ENCODE results near the gene MAP2K1. TPM values are rescaled to one million over a fixed set of nuclear protein-coding genes. Genes with fewer than 3 reads are reported as not detected.

MAP2K1 gene
- total and polyA plus RNA-seq, 2 donors from 2014 or later, result 33.1 to 49.4 TPM

GRCh38 chr15:66484539-66485112 lies 97.9 kb downstream of the MAP2K1 start:
- H3K9me3 ChIP-seq (ENCODE audit: control insufficient read depth in 2 of 3, insufficient read depth in 1 of 3, low read length in 3 of 3), result no peaks in the 10 kb centered on the region
- peaks cover 0 to 3% (median 2%) of the 10 kb centered on the region in 3 donors for H3K4me1 ChIP-seq (ENCODE audit: control insufficient read depth in 2 of 3, insufficient read depth in 2 of 3, low read depth in 1 of 3, low read length in 3 of 3)
- H3K36me3 ChIP-seq (ENCODE audit: control insufficient read depth in 2 of 3, insufficient read depth in 3 of 3, low read length in 3 of 3), result peaks cover 5 to 9% (median 7%) of the 10 kb centered on the region in 3 donors
- no peak for DNase-seq
- no peak overlapping the region for H3K9ac ChIP-seq (ENCODE audit: low read length in 3 of 3)
- H3K4me3 ChIP-seq (ENCODE audit: low read length in 3 of 3), result no peak overlapping the region
- no peak overlapping the region for H3K27ac ChIP-seq (ENCODE audit: low read depth in 2 of 2, low read length in 2 of 2)
- intact Hi-C loops (cut with DNase I), result no loop called here
- no peak for TF ChIP-seq CTCF (IDR thresholded peaks at IDR 0.05; ENCODE audit: borderline replicate concordance, extremely low read depth, insufficient read depth)
- FAIRE-seq, result no peak
- no peaks in the 10 kb centered on the region for H3K27me3 ChIP-seq (ENCODE audit: control insufficient read depth, insufficient read depth, low read length)

DNA sequence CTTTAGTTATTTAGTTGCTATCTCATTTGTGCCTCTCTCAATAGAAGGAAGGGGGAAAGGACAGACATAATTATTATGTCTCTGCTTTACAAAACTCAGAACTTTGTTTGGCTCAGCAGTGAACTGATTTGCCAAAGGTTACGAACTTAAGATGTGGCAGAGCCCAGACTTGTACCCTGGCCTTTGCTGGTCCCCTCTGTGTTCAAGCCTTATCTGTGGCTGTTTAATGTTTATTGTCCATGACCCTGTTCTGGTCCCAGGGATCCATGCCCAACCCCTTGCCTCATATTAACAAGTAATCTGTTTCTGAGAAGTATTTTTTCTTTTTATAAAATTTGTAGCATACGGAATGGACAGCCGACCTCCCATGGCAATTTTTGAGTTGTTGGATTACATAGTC lies 100.2 kb downstream of the MAP2K1 start:
- peaks cover 5 to 13% (median 7%) of the 10 kb centered on the region in 3 donors for H3K36me3 ChIP-seq (ENCODE audit: control insufficient read depth in 2 of 3, insufficient read depth in 3 of 3, low read length in 3 of 3)
- intact Hi-C loops (cut with DNase I), result no loop called here
- FAIRE-seq (no peak), DNase-seq (no peak)
- H3K4me3 ChIP-seq (ENCODE audit: low read length in 3 of 3), result no peak overlapping the region
- peaks cover 0 to 6% (median 4%) of the 10 kb centered on the region in 3 donors for H3K4me1 ChIP-seq (ENCODE audit: control insufficient read depth in 2 of 3, insufficient read depth in 2 of 3, low read depth in 1 of 3, low read length in 3 of 3)
- TF ChIP-seq CTCF (IDR thresholded peaks at IDR 0.05; ENCODE audit: borderline replicate concordance, extremely low read depth, insufficient read depth), result no peak
- no peaks in the 10 kb centered on the region for H3K9me3 ChIP-seq (ENCODE audit: control insufficient read depth in 2 of 3, insufficient read depth in 1 of 3, low read length in 3 of 3)
- no peak overlapping the region for H3K9ac ChIP-seq (ENCODE audit: low read length in 3 of 3)
- H3K27ac ChIP-seq (ENCODE audit: low read depth in 2 of 2, low read length in 2 of 2), result no peak overlapping the region
- no peaks in the 10 kb centered on the region for H3K27me3 ChIP-seq (ENCODE audit: control insufficient read depth, insufficient read depth, low read length)

DNA sequence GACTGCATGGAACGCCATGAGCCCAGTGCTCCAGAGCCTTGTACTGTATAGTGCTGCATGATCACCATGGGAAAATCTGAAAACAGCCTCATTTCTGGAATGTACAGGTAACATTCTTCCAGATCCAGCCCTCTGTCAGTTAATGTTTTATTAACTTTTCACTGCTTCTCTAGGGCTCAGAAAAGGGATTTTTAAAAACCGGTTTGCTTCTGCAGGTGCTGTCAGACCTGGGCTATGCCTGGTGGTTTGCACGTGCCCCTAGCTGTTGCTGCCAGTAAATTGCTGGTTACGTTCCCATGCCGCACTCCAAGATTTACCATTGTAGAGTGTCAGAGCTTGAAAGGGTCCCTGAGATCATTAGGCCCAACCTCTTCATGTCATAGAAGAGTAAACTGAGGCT lies 101.8 kb downstream of the MAP2K1 start:
- FAIRE-seq (no peak), DNase-seq (peak in 1 of 5 donors; percentile 25)
- Histone ChIP-seq H3K4me1 (ENCODE audit: control insufficient read depth in 2 of 3, insufficient read depth in 2 of 3, low read depth in 1 of 3, low read length in 3 of 3) (peaks cover 0 to 4% (median 4%) of the 10 kb centered on the region in 3 donors), H3K9me3 (ENCODE audit: control insufficient read depth in 2 of 3, insufficient read depth in 1 of 3, low read length in 3 of 3) (no peaks in the 10 kb centered on the region), H3K9ac (ENCODE audit: low read length in 3 of 3) (no peak overlapping the region), H3K36me3 (ENCODE audit: control insufficient read depth in 2 of 3, insufficient read depth in 3 of 3, low read length in 3 of 3) (peaks cover 6 to 15% (median 13%) of the 10 kb centered on the region in 3 donors), H3K27me3 (ENCODE audit: control insufficient read depth, insufficient read depth, low read length) (no peaks in the 10 kb centered on the region), H3K27ac (ENCODE audit: low read depth in 2 of 2, low read length in 2 of 2) (no peak overlapping the region), H3K4me3 (ENCODE audit: low read length in 3 of 3) (no peak overlapping the region)
- no peak for TF ChIP-seq CTCF (IDR thresholded peaks at IDR 0.05; ENCODE audit: borderline replicate concordance, extremely low read depth, insufficient read depth)
- intact Hi-C loops (cut with DNase I), result no loop called here

Measured in kidney (tissue), 14 donors.